Measurements from ENCODE around the gene SRGAP3. TPM values are rescaled to one million over a fixed set of nuclear protein-coding genes. Genes with fewer than 3 reads are reported as not detected.

Gene SRGAP3
- total RNA-seq, 1 experiment from 2014 or later = 1.3 TPM

DNA sequence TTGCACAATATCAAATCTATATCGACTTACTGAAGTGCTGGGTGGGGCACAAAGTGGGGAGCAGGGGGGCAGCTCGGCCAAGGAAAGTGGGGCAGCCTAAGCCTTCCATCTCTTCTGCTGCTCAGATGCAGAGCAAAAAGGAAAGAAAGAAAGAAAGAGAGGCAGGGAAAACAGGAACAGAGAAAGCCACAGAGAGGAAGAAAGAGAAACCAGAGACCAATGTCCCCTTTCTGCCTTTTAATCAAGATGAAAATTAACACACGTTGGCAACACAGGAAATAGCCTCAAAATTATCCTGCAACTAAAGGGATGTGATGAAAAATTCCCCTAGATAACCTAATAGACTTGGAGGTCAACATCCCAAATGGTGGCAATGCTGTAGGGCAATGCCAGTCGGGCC lies 214.0 kb downstream of the SRGAP3 start:
- no peaks in the 10 kb centered on the region for H3K27me3 ChIP-seq (ENCODE audit: low read length)
- no peak overlapping the region for H2AFZ ChIP-seq (ENCODE audit: low read length)
- no peaks in the 10 kb centered on the region for H3K36me3 ChIP-seq (ENCODE audit: insufficient read depth, low read length)
- no peak overlapping the region for H3K4me2 ChIP-seq (ENCODE audit: low read depth, low read length, poor library complexity, severe bottlenecking)
- H3K27ac ChIP-seq (ENCODE audit: low read length) = no peak overlapping the region
- H3K79me2 ChIP-seq (ENCODE audit: low read length) = no peaks in the 10 kb centered on the region
- H3K9ac ChIP-seq (ENCODE audit: low read length) = no peak overlapping the region
- H4K20me1 ChIP-seq (ENCODE audit: insufficient read depth, low read depth, low read length) = no peaks in the 10 kb centered on the region
- DNase-seq = no peak
- H3K9me2 ChIP-seq (replicated peaks; ENCODE audit: insufficient read depth, low read length) = no peaks in the 10 kb centered on the region
- no peaks in the 10 kb centered on the region for H3K4me1 ChIP-seq (ENCODE audit: low read length)
- no peaks in the 10 kb centered on the region for H3K9me3 ChIP-seq (ENCODE audit: low read length)
- H3K4me3 ChIP-seq (ENCODE audit: low read length) = no peak overlapping the region

DNA sequence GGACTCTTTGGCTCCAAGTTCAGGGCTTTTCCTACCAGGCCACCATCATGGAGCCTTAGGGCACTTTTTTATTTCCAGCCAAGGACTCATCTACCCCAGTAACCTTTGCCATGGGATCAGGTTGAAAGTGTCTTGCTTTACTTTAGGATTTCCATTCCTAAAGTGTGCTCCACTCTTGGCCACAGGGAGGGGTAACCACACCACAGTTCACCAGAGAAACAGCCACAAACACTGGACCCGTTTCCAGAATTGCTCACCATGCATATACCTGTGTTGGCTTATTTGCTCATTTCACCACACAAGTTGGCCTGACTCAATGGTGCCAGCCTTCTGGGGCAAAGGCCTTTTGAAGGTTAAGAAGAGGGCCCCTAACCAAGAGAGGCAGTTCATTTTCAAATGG lies 215.6 kb downstream of the SRGAP3 start:
- Histone ChIP-seq H3K4me1 (ENCODE audit: low read length) (no peaks in the 10 kb centered on the region), H3K9me3 (ENCODE audit: low read length) (no peaks in the 10 kb centered on the region), H3K27ac (ENCODE audit: low read length) (no peak overlapping the region), H3K4me3 (ENCODE audit: low read length) (no peak overlapping the region), H2AFZ (ENCODE audit: low read length) (no peak overlapping the region), H3K9ac (ENCODE audit: low read length) (no peak overlapping the region), H3K4me2 (ENCODE audit: low read depth, low read length, poor library complexity, severe bottlenecking) (no peak overlapping the region), H3K36me3 (ENCODE audit: insufficient read depth, low read length) (no peaks in the 10 kb centered on the region), H3K79me2 (ENCODE audit: low read length) (no peaks in the 10 kb centered on the region), H3K27me3 (ENCODE audit: low read length) (no peaks in the 10 kb centered on the region), H4K20me1 (ENCODE audit: insufficient read depth, low read depth, low read length) (no peaks in the 10 kb centered on the region), H3K9me2 (replicated peaks; ENCODE audit: insufficient read depth, low read length) (no peaks in the 10 kb centered on the region)
- no peak for DNase-seq

- H3K9ac ChIP-seq (ENCODE audit: low read length) = no peak overlapping the region
- no peaks in the 10 kb centered on the region for H3K27me3 ChIP-seq (ENCODE audit: low read length)
- no peak overlapping the region for H3K27ac ChIP-seq (ENCODE audit: low read length)
- no peaks in the 10 kb centered on the region for H3K36me3 ChIP-seq (ENCODE audit: insufficient read depth, low read length)
- no peaks in the 10 kb centered on the region for H3K4me1 ChIP-seq (ENCODE audit: low read length)
- no peaks in the 10 kb centered on the region for H3K9me2 ChIP-seq (replicated peaks; ENCODE audit: insufficient read depth, low read length)
- no peak overlapping the region for H3K4me3 ChIP-seq (ENCODE audit: low read length)
- H3K4me2 ChIP-seq (ENCODE audit: low read depth, low read length, poor library complexity, severe bottlenecking) = no peak overlapping the region
- H3K79me2 ChIP-seq (ENCODE audit: low read length) = no peaks in the 10 kb centered on the region
- no peak for DNase-seq
- no peaks in the 10 kb centered on the region for H3K9me3 ChIP-seq (ENCODE audit: low read length)
- no peaks in the 10 kb centered on the region for H4K20me1 ChIP-seq (ENCODE audit: insufficient read depth, low read depth, low read length)
- H2AFZ ChIP-seq (ENCODE audit: low read length) = no peak overlapping the region
These were observed 217.1 kb downstream of the SRGAP3 start for GRCh38 chr3:9032231-9032777.

DNA sequence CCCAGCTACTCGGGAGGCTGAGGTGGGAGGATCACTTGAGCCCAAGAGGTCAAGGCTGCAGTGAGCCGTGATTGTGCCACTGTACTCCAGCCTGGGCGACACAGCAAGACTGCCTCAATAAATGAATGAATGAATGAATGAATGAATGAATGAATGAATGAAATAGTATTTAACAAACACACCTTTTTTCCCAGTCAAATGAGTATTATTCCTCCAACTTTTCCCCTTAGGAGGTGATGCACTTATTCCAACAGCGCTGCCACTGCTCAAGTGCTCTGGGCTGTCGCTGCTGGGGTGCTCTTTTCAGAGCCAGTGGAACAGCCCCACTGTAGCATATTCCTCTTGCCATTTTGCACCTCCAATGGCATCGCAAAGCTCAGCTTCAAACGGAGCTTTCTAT lies 219.4 kb downstream of the SRGAP3 start:
- H2AFZ ChIP-seq (ENCODE audit: low read length) = no peak overlapping the region
- H3K9me3 ChIP-seq (ENCODE audit: low read length) = no peaks in the 10 kb centered on the region
- no peak overlapping the region for H3K9ac ChIP-seq (ENCODE audit: low read length)
- H3K4me1 ChIP-seq (ENCODE audit: low read length) = no peaks in the 10 kb centered on the region
- no peak overlapping the region for H3K27ac ChIP-seq (ENCODE audit: low read length)
- H3K36me3 ChIP-seq (ENCODE audit: insufficient read depth, low read length) = no peaks in the 10 kb centered on the region
- H4K20me1 ChIP-seq (ENCODE audit: insufficient read depth, low read depth, low read length) = no peaks in the 10 kb centered on the region
- no peak overlapping the region for H3K4me3 ChIP-seq (ENCODE audit: low read length)
- H3K79me2 ChIP-seq (ENCODE audit: low read length) = no peaks in the 10 kb centered on the region
- no peaks in the 10 kb centered on the region for H3K9me2 ChIP-seq (replicated peaks; ENCODE audit: insufficient read depth, low read length)
- no peak for DNase-seq
- H3K27me3 ChIP-seq (ENCODE audit: low read length) = no peaks in the 10 kb centered on the region
- no peak overlapping the region for H3K4me2 ChIP-seq (ENCODE audit: low read depth, low read length, poor library complexity, severe bottlenecking)

DNA sequence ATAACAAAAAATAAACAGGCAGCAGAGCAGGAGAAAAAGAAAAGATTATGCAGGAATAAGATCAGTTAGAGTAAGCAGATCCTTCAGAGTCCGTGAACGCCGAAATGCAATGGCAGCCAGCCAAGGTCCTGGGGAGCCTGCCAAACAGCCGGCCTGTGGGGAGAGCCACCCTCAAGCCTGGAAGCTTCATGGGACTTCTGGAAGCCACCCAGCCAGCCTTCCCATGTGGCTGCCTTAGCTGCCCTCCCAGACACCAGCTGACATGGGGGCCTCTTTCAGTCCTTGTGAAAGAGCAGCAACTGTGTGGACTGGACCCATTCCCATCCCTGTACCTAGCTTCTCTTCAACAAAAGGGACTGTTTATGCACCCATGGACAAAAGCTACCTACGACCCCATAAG lies 221.3 kb downstream of the SRGAP3 start:
- Histone ChIP-seq H4K20me1 (ENCODE audit: insufficient read depth, low read depth, low read length) (no peaks in the 10 kb centered on the region), H3K36me3 (ENCODE audit: insufficient read depth, low read length) (no peaks in the 10 kb centered on the region)

DNA sequence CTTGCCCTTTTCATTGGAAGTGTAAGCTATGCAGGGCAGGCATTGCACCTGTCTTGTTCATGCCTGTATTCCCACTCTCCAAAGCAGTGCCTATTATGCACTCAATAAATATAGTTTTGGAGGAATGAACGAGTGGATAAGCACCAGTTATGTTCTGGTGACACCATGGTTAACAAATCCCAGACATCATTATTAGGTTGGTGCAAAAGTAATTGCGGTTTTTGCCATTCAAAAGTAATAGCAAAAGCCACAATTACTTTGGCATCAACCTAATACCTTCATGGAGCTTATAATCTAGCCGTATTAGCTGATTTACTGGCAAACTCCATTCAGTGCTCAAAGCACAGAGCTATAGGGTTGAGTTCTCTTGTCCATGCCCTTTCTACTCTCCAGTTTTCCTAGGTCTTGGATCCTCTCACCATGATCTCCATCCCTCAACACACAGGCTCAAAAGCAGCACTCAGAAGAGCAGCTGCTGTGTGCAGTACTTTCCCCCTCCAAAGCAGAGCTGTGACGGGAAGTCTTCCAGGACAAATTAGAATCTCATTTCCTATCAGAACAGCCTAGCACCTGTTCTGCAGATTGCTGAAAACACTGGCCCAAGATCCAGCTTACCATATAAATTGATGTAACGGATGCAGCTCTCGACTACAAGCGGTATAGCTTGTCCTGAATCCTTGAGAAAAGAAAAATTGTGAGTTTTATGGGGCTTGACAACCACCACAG lies 223.0 kb downstream of the SRGAP3 start:
- no peaks in the 10 kb centered on the region for H3K9me2 ChIP-seq (replicated peaks; ENCODE audit: insufficient read depth, low read length)
- H3K4me1 ChIP-seq (ENCODE audit: low read length) = no peaks in the 10 kb centered on the region
- no peak overlapping the region for H2AFZ ChIP-seq (ENCODE audit: low read length)
- no peaks in the 10 kb centered on the region for H3K79me2 ChIP-seq (ENCODE audit: low read length)
- H3K9me3 ChIP-seq (ENCODE audit: low read length) = no peaks in the 10 kb centered on the region
- H3K27ac ChIP-seq (ENCODE audit: low read length) = no peak overlapping the region
- no peaks in the 10 kb centered on the region for H4K20me1 ChIP-seq (ENCODE audit: insufficient read depth, low read depth, low read length)
- H3K4me2 ChIP-seq (ENCODE audit: low read depth, low read length, poor library complexity, severe bottlenecking) = no peak overlapping the region
- no peak overlapping the region for H3K9ac ChIP-seq (ENCODE audit: low read length)
- DNase-seq = no peak
- H3K36me3 ChIP-seq (ENCODE audit: insufficient read depth, low read length) = no peaks in the 10 kb centered on the region
- no peak overlapping the region for H3K4me3 ChIP-seq (ENCODE audit: low read length)
- no peaks in the 10 kb centered on the region for H3K27me3 ChIP-seq (ENCODE audit: low read length)

More for the DNA sequence above, 221.3 kb downstream of the SRGAP3 start:
- Histone ChIP-seq H3K27ac (ENCODE audit: low read length) (no peak overlapping the region), H3K9me2 (replicated peaks; ENCODE audit: insufficient read depth, low read length) (no peaks in the 10 kb centered on the region), H3K27me3 (ENCODE audit: low read length) (no peaks in the 10 kb centered on the region), H3K4me1 (ENCODE audit: low read length) (no peaks in the 10 kb centered on the region), H3K79me2 (ENCODE audit: low read length) (no peaks in the 10 kb centered on the region), H2AFZ (ENCODE audit: low read length) (no peak overlapping the region), H3K9me3 (ENCODE audit: low read length) (no peaks in the 10 kb centered on the region), H3K4me3 (ENCODE audit: low read length) (no peak overlapping the region), H3K4me2 (ENCODE audit: low read depth, low read length, poor library complexity, severe bottlenecking) (no peak overlapping the region), H3K9ac (ENCODE audit: low read length) (no peak overlapping the region)
- DNase-seq = no peak

DNA sequence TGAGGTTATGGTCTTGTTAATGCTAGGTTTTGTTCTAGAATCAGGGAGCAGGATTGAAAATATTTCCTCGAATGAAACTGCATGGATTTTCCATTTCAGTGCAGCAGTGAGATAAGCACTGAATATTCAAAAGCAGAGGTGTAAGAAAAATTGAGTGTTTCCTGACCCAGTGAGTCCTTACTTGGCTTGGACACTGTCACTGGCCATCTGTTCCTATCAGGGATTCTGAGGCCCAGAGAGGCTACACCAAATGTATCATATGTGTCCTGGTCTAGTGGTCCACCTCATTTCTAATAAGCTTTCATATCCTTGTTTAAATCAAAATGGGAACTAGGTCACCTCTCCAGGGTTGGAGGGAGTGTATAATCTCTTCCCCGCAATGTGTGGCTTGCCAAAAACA lies 225.1 kb downstream of the SRGAP3 start:
- Histone ChIP-seq H3K9me2 (replicated peaks; ENCODE audit: insufficient read depth, low read length) (no peaks in the 10 kb centered on the region), H3K4me3 (ENCODE audit: low read length) (no peak overlapping the region), H3K36me3 (ENCODE audit: insufficient read depth, low read length) (no peaks in the 10 kb centered on the region), H3K4me1 (ENCODE audit: low read length) (no peaks in the 10 kb centered on the region), H3K9ac (ENCODE audit: low read length) (no peak overlapping the region), H2AFZ (ENCODE audit: low read length) (no peak overlapping the region), H3K4me2 (ENCODE audit: low read depth, low read length, poor library complexity, severe bottlenecking) (no peak overlapping the region), H3K27ac (ENCODE audit: low read length) (no peak overlapping the region), H3K9me3 (ENCODE audit: low read length) (no peaks in the 10 kb centered on the region), H3K79me2 (ENCODE audit: low read length) (no peaks in the 10 kb centered on the region), H3K27me3 (ENCODE audit: low read length) (no peaks in the 10 kb centered on the region), H4K20me1 (ENCODE audit: insufficient read depth, low read depth, low read length) (no peaks in the 10 kb centered on the region)
- no peak for DNase-seq

- Histone ChIP-seq H3K79me2 (ENCODE audit: low read length) (no peaks in the 10 kb centered on the region), H2AFZ (ENCODE audit: low read length) (no peak overlapping the region), H3K4me3 (ENCODE audit: low read length) (no peak overlapping the region), H3K36me3 (ENCODE audit: insufficient read depth, low read length) (no peaks in the 10 kb centered on the region), H3K27ac (ENCODE audit: low read length) (no peak overlapping the region), H3K4me2 (ENCODE audit: low read depth, low read length, poor library complexity, severe bottlenecking) (no peak overlapping the region), H3K9ac (ENCODE audit: low read length) (no peak overlapping the region), H3K9me3 (ENCODE audit: low read length) (no peaks in the 10 kb centered on the region), H4K20me1 (ENCODE audit: insufficient read depth, low read depth, low read length) (no peaks in the 10 kb centered on the region), H3K4me1 (ENCODE audit: low read length) (peaks cover 3% of the 10 kb centered on the region), H3K9me2 (replicated peaks; ENCODE audit: insufficient read depth, low read length) (no peaks in the 10 kb centered on the region), H3K27me3 (ENCODE audit: low read length) (no peaks in the 10 kb centered on the region)
- DNase-seq = no peak
These were observed 226.2 kb downstream of the SRGAP3 start for GRCh38 chr3:9023226-9023590.

All from Karpas-422 (cell line).